K562 (cell line): ENCODE measurements around the gene CLK3. TPM values are rescaled to one million over a fixed set of nuclear protein-coding genes. Genes with fewer than 3 reads are reported as not detected.

Experiments used
- ARID1B ChIP-seq: fragments of 450-650 bp; IDR thresholded peaks from 2 replicates; pipeline ENCODE4 v1.6.1; 2016; ENCODE audit warnings: antibody characterized with exemption, mild to moderate bottlenecking, inconsistent platforms
- CXXC5 ChIP-seq: fragments of 250-450 bp; sonication (Bioruptor Pico); IDR thresholded peaks from 2 replicates; pipeline ENCODE4 v1.8.0; 2022; ENCODE audit warnings: inconsistent platforms, mild to moderate bottlenecking, moderate library complexity
- DACH1 ChIP-seq: fragments of 450-650 bp; IDR thresholded peaks from 2 replicates; pipeline ENCODE4 v1.6.1; 2018; ENCODE audit not compliant: partially characterized antibody
- DIDO1 ChIP-seq: fragments of 450-650 bp; IDR thresholded peaks from 2 replicates; pipeline ENCODE4 v1.6.1; 2016; ENCODE audit warnings: low read depth, missing biosample characterization, missing genetic modification characterization
- FOXJ2 ChIP-seq: fragments of 200-800 bp; sonication (Bioruptor generic); IDR thresholded peaks from 2 replicates; pipeline ENCODE4 v1.6.1; 2016; ENCODE audit warnings: missing genetic modification characterization, missing compliant biosample characterization
- MEIS2 ChIP-seq: fragments of 450-650 bp; IDR thresholded peaks from 2 replicates; pipeline ENCODE4 v1.6.1; 2014; ENCODE audit warnings: mild to moderate bottlenecking; ENCODE audit not compliant: partially characterized antibody
- NR2C2 ChIP-seq, 2 experiments: fragments of 200-800 bp in 1 of 2; sonication (Bioruptor generic) in 1 of 2; sonication (generic) in 1 of 2; formaldehyde crosslinking in 1 of 2; IDR thresholded peaks; 2 replicates each; pipeline versions ENCODE4 v1.6.1 to v1.8.0; 2016 to 2022; ENCODE audit warnings: mild to moderate bottlenecking in 1 of 2, missing compliant biosample characterization in 1 of 2, missing genetic modification characterization in 1 of 2, missing genetic modification reagents in 1 of 2
- PREB ChIP-seq: sonication (generic); formaldehyde crosslinking; IDR thresholded peaks from 2 replicates; pipeline ENCODE4 v1.8.1; 2023; ENCODE audit warnings: mild to moderate bottlenecking, missing genetic modification reagents
- SMARCA4 ChIP-seq: fragments of 450-650 bp; IDR thresholded peaks from 2 replicates; pipeline ENCODE4 v1.6.1; 2016
- SRSF1 ChIP-seq: fragments of 200-400 bp; formaldehyde crosslinking; IDR thresholded peaks from 2 replicates; pipeline ENCODE4 v1.6.1; 2017; ENCODE audit warnings: mild to moderate bottlenecking, low read depth, low read length, moderate library complexity
- TCFL5 ChIP-seq: fragments of 250-450 bp; sonication (Bioruptor Pico); conservative IDR thresholded peaks from 2 replicates; pipeline ENCODE4 v1.6.1; 2021; ENCODE audit warnings: mild to moderate bottlenecking, moderate library complexity, matching md5 sums
- ZNF253 ChIP-seq: fragments of 250-450 bp; sonication (Bioruptor Pico); conservative IDR thresholded peaks from 2 replicates; pipeline ENCODE4 v1.6.1; 2021; ENCODE audit warnings: mild to moderate bottlenecking
- ZNF354B ChIP-seq: fragments of 250-450 bp; sonication (Bioruptor Pico); IDR thresholded peaks from 2 replicates; pipeline ENCODE4 v1.4.0; 2020
- ZNF407 ChIP-seq: fragments of 450-650 bp; IDR thresholded peaks from 2 replicates; pipeline ENCODE4 v1.6.1; 2016; ENCODE audit warnings: low read depth
- ZNF41 ChIP-seq: fragments of 250-450 bp; sonication (Bioruptor Pico); conservative IDR thresholded peaks from 2 replicates; pipeline ENCODE4 v1.4.0; 2020; ENCODE audit warnings: mild to moderate bottlenecking
- polyA plus RNA-seq, 8 experiments: library from polyadenylated mRNA; depleted of rRNA in 4 of 8; stranded (reverse) in 5 of 8; unstranded in 3 of 8; fragments of >200 nt; fragmentation: Nextera tagmentation in 2 of 8; fragmentation: Illumina TruSeq in 1 of 8; extraction: Ambion mirVana in 2 of 8; extraction: Trizol in 1 of 8; gene quantifications; 2 replicates each; pipeline versions ENCODE4 v1.2.1 to v1.2.3, GENCODE V29; 2011 to 2014; ENCODE audit warnings: inconsistent platforms in 1 of 8, missing spikeins in 1 of 8
- total RNA-seq, 7 experiments: library from RNA; depleted of rRNA in 6 of 7; stranded (reverse); fragments of >200 nt in 6 of 7; fragmentation: Illumina TruSeq in 2 of 7; extraction: Trizol in 2 of 7; gene quantifications; 2 replicates each; pipeline versions ENCODE4 v1.2.1 to v1.2.3, GENCODE V29; 2011 to 2021; ENCODE audit warnings: low replicate concordance in 1 of 7
- TF ChIP-seq, protein P1 (sequence below): IDR thresholded peaks from 2 replicates; pipeline ENCODE4 v1.6.1; 2012; ENCODE audit warnings: low read depth, low read length, improper control_type of control experiment, borderline replicate concordance

Gene CLK3
- total and polyA plus RNA-seq, 9 of the 15 experiments (the other 6 are each of a cell fraction or from before 2014, with no cell fraction given) = 1.2 to 95.2 (median 51.7) TPM

GRCh38 chr15:74580538-74581350 lies 34.9 kb upstream of the CLK3 start (continued):
- TF ChIP-seq ZNF407 (no peak), DIDO1 (no peak), FOXJ2 (tag) (no peak), NR2C2 (CRISPR knock-in tag; IDR thresholded peaks at IDR 0.05) (no peak), NR2C2 (tag; IDR thresholded peaks at IDR 0.05) (peak; percentile 81), SRSF1 (no peak), PREB (CRISPR knock-in tag) (no peak), ZNF253 (no peak), ZNF354B (CRISPR knock-in tag) (no peak), MEIS2 (no peak), SMARCA4 (peak; percentile 76), ZNF41 (no peak), TCFL5 (CRISPR knock-in tag) (no peak), ARID1B (peak; percentile 83), CXXC5 (peak; percentile 54), DACH1 (no peak)
- TF ChIP-seq, protein P1, sequence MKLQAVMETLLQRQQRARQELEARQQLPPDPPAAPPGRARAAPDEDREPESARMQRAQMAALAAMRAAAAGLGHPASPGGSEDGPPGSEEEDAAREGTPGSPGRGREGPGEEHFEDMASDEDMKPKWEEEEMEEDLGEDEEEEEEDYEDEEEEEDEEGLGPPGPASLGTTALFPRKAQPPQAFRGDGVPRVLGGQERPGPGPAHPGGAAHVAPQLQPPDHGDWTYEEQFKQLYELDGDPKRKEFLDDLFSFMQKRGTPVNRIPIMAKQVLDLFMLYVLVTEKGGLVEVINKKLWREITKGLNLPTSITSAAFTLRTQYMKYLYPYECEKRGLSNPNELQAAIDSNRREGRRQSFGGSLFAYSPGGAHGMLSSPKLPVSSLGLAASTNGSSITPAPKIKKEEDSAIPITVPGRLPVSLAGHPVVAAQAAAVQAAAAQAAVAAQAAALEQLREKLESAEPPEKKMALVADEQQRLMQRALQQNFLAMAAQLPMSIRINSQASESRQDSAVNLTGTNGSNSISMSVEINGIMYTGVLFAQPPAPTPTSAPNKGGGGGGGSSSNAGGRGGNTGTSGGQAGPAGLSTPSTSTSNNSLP = no peak
